Fibroblast of skin of left biceps (primary cell): ENCODE measurements around the gene CST3.

ENCODE experiments used
- DNase-seq, 2 experiments: peaks; one replicate each; pipeline ENCODE4 v3.0.0-alpha.2; 2013; ENCODE audit warnings: low read depth in 2 of 2

Gene CST3

DNA sequence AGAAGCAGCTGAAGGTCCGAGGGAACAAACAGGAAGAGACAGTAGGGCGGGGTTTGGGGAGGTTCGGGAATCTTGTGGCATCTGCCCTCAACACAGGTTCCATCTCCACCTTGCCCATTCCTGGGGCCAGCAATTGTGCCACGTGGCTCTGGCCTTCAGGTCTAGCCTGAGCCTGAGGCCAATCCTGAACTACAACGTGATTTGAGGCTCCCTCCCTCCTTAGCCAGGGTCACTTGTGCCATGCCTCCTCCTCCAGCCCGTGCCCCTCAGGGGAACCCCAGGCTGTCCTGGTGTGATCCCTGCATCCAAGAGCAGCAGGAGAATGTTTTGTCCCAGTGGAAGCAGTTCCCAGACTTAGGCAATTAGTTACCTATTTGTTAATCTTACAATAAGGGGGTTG is 35.1 kb downstream of the CST3 start:
- DNase-seq: no peak

DNA sequence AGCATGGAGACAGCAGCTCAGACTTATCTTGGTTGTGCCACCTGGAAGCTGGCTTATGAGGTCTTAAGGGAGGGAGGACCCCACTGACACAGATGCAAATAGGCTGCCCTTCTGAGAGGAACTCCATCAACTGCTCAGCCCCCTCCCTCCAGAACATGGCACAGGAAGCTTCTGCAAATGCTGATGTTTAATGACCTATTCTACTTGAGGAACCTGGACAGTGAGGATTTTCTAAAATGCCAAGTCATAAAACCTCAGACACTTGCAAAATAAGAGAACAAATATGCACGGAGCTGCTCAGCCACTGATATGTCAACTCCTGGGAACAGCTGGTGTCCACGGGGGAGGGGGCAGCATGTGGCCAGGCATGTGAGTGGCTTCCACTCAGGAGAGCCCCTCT is 35.5 kb downstream of the CST3 start:
- no peak for DNase-seq

DNA sequence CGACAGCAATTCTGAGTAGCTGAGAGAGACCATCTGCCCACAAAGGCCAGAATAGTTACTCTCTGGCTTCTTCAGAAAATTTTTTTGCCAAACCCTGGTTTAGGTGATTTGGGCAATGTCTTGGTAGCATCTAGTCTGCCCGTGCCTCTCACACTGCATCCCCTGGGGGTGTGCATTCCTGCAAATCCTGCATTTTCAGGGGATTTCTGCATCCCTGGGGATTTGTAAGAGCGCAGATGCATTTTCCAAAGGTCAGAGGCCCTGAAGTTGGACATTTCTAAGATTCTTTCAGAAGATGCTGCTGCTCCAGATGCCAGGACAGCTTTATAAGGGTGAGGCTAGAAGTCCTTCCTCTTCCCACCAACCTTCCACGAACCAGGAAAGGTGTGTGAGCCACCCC is 36.0 kb downstream of the CST3 start:
- no peak for DNase-seq

DNA sequence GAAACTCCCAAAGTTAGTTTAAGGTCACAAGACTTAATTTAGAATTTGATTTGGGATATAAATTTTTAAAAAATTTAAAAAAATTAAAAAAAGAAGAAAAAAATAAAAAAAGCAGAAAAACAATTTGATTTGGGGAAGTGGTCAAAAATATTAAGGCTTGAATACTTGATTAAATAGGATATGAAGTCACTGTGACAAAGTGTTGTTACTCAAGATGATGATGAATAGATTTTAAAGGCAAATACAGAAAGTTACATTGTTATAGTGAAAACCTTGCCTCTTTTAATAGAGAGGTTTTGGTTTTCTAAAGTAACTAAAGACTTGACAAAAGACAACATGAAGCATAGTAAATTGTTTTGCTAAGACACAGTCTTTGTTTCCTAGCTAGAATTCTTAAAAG is 39.3 kb downstream of the CST3 start:
- no peak for DNase-seq

DNA sequence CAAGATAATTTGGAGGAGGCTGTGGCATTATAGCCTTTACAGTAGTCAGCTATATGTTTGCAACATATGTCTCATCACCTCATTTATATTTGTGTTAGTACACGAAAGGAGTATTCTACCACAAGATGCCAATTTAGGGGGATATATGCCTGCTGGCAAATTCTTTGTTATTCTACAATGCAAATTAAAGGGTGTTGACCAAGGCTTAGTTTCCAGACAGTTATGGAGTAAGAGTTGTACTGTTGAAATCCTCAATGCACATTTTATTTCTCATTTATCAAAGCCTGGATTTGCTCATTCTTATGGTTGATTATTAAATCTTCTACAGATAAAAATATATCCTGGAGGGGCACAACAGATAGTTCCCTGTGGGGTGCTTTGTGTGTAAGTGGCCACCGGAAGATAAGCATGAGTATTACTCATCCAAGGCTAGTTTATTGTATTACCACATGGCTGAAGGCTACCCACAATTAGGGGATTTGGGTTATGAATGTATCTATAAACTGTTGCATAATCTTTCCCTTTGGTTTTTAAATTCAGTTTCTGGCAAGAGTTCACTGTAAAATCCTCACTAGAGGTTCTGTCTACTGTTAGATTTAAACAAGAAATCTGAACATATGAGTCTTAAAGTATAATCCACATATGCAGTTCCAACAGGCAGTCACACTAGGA is 41.0 kb downstream of the CST3 start:
- DNase-seq: no peak

GRCh38 chr20:23595941-23596340 is 41.8 kb downstream of the CST3 start:
- DNase-seq: no peak

GRCh38 chr20:23588434-23589403 is 49.0 kb downstream of the CST3 start:
- no peak for DNase-seq

GRCh38 chr20:23587631-23588030 is 50.1 kb downstream of the CST3 start:
- no peak for DNase-seq

DNA sequence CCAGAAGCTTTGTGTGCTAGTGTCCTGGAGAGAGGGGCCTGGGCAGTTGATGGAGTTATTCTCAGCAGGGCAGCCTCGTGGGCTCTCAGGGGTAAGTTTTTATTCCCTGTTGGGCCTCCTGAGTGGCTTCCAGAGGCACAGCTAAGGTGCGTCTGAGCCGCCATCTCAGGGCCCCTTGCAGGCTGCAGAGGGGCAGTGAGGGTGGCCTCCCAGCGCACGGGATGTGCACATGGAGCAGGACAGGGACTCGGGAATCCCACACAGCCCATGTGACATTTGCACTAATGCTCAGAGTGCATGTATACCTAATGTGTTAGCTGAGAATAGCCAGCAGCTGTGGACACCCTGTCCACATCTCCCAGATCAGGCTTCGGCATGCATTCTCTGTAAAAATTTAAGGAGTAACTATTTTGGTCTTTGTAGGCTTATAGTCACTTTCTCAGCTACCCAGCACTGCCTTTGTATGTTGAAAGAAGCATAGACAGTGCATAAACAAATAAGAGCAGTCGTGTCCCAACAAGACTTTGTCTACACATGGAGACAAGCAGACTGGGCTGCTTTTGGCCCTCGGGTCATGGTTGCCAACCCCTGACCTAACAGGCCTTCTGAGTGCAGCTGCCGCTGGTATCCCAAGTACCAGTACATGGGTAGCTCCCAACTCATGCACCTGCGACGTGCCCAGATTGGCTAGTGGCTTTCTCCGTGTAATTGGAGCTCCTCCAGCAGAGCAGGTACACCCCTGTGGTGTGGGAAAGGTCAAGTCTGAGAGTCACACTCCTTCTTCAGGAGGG is 50.8 kb downstream of the CST3 start:
- DNase-seq: no peak

- DNase-seq: no peak
These were observed 51.7 kb downstream of the CST3 start for GRCh38 chr20:23585808-23586734.

DNA sequence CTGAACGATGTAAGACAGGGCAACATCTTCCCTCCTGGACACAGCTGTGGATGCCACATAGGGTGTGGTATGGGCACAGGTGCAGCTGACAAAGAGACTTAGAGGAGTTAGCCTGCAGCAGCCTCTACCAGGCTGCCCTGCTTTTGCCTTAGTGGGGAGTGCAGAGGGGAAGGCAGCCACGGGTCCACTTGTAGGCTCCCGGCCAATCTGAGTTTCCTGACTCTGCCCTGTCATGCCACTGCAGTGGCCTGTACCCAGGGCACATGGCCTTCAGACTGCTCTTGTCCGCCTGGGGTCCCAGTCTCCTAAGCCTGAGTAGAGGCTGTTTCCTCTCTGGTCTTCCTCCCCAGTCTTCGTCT is 52.3 kb downstream of the CST3 start:
- DNase-seq: no peak

GRCh38 chr20:23584434-23585199 is 53.1 kb downstream of the CST3 start:
- DNase-seq: no peak
